Left renal cortex interstitium (tissue), 4 donors: Measurements from ENCODE around the gene C1orf21. TPM values are rescaled to one million over a fixed set of nuclear protein-coding genes. Genes with fewer than 3 reads are reported as not detected.

Source experiments
- DNase-seq, 4 donors: peaks; one replicate each; pipeline ENCODE4 v3.0.0-alpha.2; 2013; ENCODE audit warnings: low read depth in 4 of 4, low spot score in 2 of 4, missing footprints in 1 of 4
- polyA plus RNA-seq, 4 donors: library from polyadenylated mRNA; unstranded; fragments of 120-200 nt; gene quantifications; one replicate each; pipeline ENCODE4 v1.2.1, GENCODE V29; 2013; ENCODE audit not compliant: insufficient read length in 4 of 4

The C1orf21 gene
- polyA plus RNA-seq, 4 donors, result 30.5 to 39.6 (median 34.7) TPM

GRCh38 chr1:184408580-184408979, 21.8 kb downstream of the C1orf21 start:
- no peak for DNase-seq

- no peak for DNase-seq
Observed at GRCh38 chr1:184409011-184409410, 22.2 kb downstream of the C1orf21 start.

GRCh38 chr1:184412472-184412871, 25.6 kb downstream of the C1orf21 start:
- DNase-seq, result no peak

DNA sequence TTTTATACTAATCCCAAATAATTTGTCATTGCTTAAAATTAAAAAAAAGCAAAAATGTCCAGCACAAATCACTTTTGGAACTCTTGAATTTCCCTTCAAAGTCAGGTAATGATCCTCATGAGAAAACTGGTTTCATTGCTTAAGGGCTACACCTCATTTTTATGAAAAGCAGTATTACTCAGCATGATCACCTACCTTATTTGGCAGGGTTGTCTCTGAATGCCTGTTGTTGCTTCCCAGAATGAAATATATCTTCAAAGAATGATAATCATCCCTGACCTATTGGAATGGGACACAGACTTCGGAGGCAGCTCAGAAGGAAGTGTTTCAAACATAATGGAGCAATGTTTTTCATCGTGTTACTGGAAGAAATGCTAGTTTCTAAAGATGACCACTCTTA, 29.7 kb downstream of the C1orf21 start:
- no peak for DNase-seq

DNA sequence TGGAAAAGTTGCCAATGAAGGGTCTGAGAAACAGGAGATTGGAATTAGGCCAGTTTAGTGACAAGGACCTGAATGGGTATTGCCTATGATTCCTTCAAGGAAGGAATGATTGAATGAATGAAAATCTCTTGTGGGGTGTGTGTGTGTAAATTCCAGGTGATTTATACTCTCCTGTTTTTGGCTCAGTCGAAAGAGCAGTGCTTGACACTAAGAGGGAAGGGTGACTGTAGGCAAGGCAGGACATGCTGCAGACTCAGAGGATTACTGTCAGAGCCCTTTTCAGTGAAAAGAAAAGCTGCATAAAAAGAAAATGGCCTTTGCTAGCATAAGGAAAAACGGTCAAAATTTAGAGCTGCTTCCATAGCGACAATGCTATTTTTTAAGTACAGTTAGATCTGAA, 30.1 kb downstream of the C1orf21 start:
- no peak for DNase-seq

DNA sequence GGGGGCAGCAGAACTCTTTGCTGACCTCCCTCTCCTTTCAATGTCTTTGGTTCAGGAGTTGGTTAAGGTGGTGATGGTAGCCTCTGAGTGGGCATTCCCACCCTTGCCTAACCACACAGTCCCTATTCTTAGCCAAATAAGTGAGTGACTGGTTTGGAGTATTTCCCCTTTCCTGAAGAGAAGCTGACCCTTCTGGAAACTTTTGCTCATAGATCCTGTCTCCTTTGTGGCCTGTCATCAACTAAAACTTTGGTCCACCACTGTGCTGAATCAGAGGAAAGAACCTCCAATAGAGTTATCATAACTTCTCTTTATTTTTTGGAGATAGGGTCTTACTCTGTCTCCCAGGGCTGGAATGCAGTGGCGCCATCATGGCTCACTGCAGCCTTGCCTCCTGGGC, 31.1 kb downstream of the C1orf21 start:
- DNase-seq, result no peak

- DNase-seq, result no peak
Observed at GRCh38 chr1:184418652-184419349, 32.0 kb downstream of the C1orf21 start.

GRCh38 chr1:184419350-184420161, 32.7 kb downstream of the C1orf21 start:
- no peak for DNase-seq

- no peak for DNase-seq
Observed at GRCh38 chr1:184422490-184423233, 35.8 kb downstream of the C1orf21 start.

DNA sequence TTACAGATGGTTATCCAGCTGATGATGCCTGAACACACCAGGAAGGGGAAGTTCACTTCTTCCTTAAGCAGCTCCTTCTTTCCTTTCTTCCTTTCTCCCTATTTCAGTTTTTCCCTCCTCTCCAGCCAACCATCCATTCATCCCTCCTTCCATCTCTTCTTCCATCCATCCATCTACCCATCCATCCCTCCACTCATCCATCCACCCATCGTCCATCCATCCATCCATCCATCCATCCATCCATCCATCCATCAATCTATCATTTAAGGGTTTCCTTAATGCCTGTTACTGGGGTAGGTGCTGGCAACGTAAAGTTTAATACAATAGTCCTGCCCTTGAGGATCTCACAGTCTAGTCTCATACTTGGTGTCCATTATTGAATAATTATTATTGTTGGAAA, 36.8 kb downstream of the C1orf21 start:
- no peak for DNase-seq

- DNase-seq, result no peak
Observed at GRCh38 chr1:184424157-184424556, 37.3 kb downstream of the C1orf21 start.

DNA sequence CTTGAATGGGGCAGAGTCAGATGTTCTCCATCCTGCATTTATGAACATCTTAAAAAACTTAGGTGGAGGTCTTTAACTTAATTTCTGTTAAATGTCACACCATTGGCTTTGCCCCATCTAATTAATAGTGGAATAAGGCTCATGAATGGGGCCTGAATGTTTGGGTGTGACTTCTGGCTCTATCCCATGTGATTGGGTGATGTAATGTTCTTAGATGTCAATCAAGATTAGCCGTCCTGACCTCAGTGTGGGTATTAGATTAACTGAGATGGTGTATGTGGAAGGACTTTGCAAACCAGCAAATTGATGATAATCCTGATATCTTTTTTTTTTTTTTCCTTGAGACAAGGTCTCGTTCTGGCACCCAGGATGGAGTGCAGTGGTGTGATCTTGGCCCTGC, 38.1 kb downstream of the C1orf21 start:
- DNase-seq, result no peak

DNA sequence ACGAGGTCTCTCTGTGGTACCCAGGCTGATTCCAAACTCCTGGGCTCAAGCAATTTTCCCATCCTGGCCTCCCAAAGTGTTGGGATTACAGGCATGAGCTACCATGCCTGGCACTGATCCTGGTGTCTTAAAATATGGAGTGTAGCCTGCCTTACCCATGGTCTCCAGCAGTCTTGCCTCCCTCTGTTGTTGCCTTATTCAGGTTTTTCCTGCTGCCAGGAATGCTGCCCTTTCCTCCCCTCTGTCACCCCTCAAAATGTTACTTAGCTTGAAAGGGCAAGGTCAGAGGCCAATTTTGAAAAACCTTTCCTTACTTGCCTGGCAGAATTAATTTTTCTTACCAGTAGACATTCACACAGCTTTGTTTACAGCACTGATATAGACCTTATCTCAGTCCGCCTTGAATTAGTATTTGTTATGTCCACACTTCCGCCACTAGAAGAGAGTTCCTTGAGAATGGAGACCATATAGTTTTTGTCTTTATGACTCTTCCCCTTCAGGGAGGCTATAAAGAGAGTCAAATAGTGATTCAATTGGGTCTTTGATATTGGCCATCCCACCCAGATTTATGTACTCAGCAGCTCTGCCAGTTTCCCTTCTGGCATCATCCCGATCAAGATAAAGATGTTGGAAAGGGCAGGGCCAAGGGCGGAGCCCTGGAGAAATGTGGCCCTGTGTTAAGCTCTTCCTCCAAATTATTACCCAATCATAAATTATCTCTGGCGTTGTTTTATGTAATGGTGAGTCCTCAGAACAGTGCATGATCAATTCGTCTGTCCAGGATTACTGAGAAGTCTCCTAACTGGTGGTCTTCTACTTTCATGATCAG, 38.8 kb downstream of the C1orf21 start:
- no peak for DNase-seq

GRCh38 chr1:184426278-184426674, 39.4 kb downstream of the C1orf21 start:
- no peak for DNase-seq

DNA sequence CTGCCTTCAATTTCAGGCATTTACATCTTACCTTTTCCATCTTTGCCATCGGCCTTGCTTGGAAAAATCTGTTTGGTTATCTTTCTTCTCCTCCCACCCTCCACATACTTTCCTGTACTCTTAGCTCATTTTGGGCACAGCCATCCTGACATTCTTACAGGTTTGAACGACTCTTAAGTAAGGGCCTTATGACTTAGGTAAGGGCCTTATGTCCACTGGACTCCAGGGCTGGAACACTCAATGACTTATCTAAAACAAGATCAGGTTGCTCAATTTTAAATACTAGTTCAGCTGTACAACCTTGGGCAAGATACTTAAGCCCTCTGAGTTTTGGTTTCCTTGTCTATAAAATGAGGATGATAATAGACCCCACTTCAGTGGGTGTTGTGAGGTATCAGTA, 40.9 kb downstream of the C1orf21 start:
- DNase-seq, result no peak

DNA sequence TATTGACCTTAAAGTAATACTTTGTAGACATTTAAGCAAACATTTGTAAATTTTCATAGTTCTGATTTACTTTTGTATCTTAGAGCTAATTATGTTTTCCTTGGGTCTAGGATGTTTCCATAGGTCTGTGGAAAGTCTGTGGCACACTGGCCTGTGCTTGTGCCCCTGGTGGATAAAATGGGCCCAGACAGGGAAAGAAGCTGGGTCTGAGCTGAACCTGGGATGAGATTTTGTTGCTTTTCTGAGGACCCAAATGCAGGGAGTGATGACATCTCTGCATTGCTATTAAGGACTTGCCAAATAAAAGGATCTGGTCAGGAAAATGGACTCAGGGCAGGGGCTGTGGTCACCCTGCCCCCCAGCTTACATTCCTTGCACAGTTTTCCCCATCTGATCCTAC, 41.8 kb downstream of the C1orf21 start:
- DNase-seq, result no peak

DNA sequence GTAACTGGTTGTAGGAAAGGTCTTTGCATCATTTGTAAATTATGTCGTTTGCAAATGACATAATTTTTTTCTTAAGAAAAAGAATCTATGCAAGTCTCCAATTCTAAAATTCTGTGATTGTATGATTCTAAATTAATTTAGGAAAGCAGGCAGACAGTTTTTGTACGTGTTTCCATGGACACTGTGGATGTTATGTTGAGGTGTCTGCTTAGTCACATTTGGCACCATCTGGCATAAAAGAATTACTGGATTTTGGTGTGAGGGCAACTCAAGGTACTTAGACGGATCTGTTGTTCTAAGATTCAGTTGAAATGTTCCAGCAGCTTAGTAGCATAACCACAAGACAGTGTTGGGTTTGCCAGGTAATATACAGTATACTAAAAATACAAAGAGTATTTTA, 42.5 kb downstream of the C1orf21 start:
- no peak for DNase-seq

- no peak for DNase-seq
Observed at GRCh38 chr1:184433956-184434502, 47.2 kb downstream of the C1orf21 start.

DNA sequence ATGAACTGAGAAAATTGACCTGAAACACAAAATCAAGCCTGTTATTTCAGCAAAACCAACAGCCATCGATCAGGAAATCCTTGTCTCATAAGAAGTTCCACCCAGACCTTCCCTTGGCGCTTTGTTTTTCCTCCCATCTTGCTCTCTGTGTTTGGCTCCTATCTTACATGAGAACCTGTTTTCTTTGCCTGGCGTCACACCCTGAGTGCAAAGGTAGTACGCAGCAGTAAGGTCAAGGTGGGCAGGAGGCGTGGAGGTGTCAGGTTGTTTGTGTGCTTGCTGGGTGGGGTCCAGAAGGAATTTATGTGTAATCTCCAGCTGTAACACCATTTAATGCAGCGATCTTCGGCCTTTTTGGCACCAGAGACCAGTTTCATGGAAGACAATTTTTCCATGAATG, 50.5 kb downstream of the C1orf21 start:
- DNase-seq, result no peak

DNA sequence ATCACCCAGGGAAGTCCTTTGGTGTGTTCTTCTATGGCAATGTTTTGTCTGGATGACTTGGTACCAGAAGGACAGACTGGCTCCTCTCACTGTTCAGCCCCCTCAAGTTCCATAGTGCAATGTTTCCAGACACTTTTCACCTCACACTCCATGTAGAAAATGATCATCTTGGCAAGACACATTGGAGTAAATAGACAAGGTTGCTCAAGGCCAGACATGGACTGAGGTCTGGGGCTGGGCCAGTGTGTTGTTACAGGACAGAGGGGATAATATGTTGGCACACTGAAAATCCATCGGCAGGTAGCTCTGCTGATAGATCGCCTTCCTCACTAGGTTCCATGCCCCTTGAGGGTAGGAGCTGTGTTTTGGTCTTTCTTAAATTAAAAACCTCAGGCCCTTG, 51.5 kb downstream of the C1orf21 start:
- DNase-seq, result no peak
